PC-3 (cell line): ENCODE data around the gene UBQLN2.

ENCODE experiments used
- EZH2 ChIP-seq: fragments of 300-600 bp; sonication (generic); IDR thresholded peaks from one replicate; pipeline ENCODE4 v1.6.1; 2017; ENCODE audit warnings: antibody characterized with exemption, mild to moderate bottlenecking, low read length; ENCODE audit not compliant: unreplicated experiment
- TF ChIP-seq, protein P1 (sequence below): fragments of 300-600 bp; sonication (generic); conservative IDR thresholded peaks from 2 replicates; pipeline ENCODE4 v1.5.1; 2017; ENCODE audit warnings: antibody characterized with exemption, low read depth, mild to moderate bottlenecking, low read length

DNA sequence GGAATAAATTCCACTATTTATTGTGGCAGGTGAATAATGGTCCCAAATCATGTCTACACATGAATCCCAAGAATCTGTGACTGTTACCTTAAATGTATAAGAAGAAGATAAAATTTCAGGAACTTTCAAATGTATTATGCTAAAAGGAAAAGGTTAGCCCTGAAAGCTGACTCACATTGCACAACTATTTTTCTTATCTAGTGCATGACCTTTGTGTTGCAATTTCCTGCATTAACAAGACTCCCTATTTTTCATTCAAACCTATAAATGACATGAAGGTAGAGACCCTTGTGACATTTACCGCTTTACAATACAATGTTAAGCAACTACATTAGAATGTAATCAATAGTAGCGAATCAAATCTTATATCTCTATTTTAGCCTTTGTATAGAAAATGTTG lies 36.7 kb downstream of the UBQLN2 start:
- TF ChIP-seq, protein P1, sequence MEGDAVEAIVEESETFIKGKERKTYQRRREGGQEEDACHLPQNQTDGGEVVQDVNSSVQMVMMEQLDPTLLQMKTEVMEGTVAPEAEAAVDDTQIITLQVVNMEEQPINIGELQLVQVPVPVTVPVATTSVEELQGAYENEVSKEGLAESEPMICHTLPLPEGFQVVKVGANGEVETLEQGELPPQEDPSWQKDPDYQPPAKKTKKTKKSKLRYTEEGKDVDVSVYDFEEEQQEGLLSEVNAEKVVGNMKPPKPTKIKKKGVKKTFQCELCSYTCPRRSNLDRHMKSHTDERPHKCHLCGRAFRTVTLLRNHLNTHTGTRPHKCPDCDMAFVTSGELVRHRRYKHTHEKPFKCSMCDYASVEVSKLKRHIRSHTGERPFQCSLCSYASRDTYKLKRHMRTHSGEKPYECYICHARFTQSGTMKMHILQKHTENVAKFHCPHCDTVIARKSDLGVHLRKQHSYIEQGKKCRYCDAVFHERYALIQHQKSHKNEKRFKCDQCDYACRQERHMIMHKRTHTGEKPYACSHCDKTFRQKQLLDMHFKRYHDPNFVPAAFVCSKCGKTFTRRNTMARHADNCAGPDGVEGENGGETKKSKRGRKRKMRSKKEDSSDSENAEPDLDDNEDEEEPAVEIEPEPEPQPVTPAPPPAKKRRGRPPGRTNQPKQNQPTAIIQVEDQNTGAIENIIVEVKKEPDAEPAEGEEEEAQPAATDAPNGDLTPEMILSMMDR = no peak
- no peak for TF ChIP-seq EZH2
